Measurements from ENCODE around the gene CENPC.

The CENPC gene

GRCh38 chr4:67545199-67546003 lies at the start of gene CENPC:
Gene CENPC, minus strand, starts transcription at chr4:67545503. Its CDS starts 148 bp downstream, at chr4:67545355.
- Histone ChIP-seq H3K36me3 (ENCODE audit: control insufficient read depth, insufficient read depth, low read length) (peaks cover 25% of the 10 kb centered on the region), H3K27me3 (ENCODE audit: control insufficient read depth, insufficient read depth, low read length) (no peaks in the 10 kb centered on the region), H3K27ac (ENCODE audit: low read depth, low read length) (peak within 1 kb of the TSS; percentile 94), H3K9me3 (ENCODE audit: control insufficient read depth, insufficient read depth, low read length) (no peaks in the 10 kb centered on the region), H3K9ac (ENCODE audit: low read depth, low read length) (peak within 1 kb of the TSS; percentile 94), H3K4me3 (ENCODE audit: low read depth, low read length) (peak within 1 kb of the TSS; percentile 98), H3K4me1 (ENCODE audit: control insufficient read depth, insufficient read depth, low read length) (no peaks in the 10 kb centered on the region)

- H3K4me3 ChIP-seq (ENCODE audit: low read depth, low read length): no peak overlapping the region
- no peak overlapping the region for H3K27ac ChIP-seq (ENCODE audit: low read depth, low read length)
- no peak overlapping the region for H3K9ac ChIP-seq (ENCODE audit: low read depth, low read length)
- H3K27me3 ChIP-seq (ENCODE audit: control insufficient read depth, insufficient read depth, low read length): no peaks in the 10 kb centered on the region
- H3K4me1 ChIP-seq (ENCODE audit: control insufficient read depth, insufficient read depth, low read length): no peaks in the 10 kb centered on the region
- peaks cover 18% of the 10 kb centered on the region for H3K9me3 ChIP-seq (ENCODE audit: control insufficient read depth, insufficient read depth, low read length)
- H3K36me3 ChIP-seq (ENCODE audit: control insufficient read depth, insufficient read depth, low read length): no peaks in the 10 kb centered on the region
These were observed 48.5 kb upstream of the CENPC start for GRCh38 chr4:67593741-67594175.

GRCh38 chr4:67587156-67587555 lies 41.9 kb upstream of the CENPC start:
- Histone ChIP-seq H3K27me3 (ENCODE audit: control insufficient read depth, insufficient read depth, low read length) (no peaks in the 10 kb centered on the region), H3K9me3 (ENCODE audit: control insufficient read depth, insufficient read depth, low read length) (no peaks in the 10 kb centered on the region), H3K27ac (ENCODE audit: low read depth, low read length) (no peak overlapping the region), H3K4me1 (ENCODE audit: control insufficient read depth, insufficient read depth, low read length) (no peaks in the 10 kb centered on the region), H3K4me3 (ENCODE audit: low read depth, low read length) (no peak overlapping the region), H3K36me3 (ENCODE audit: control insufficient read depth, insufficient read depth, low read length) (no peaks in the 10 kb centered on the region), H3K9ac (ENCODE audit: low read depth, low read length) (no peak overlapping the region)

GRCh38 chr4:67584496-67584895 lies 39.2 kb upstream of the CENPC start:
- no peaks in the 10 kb centered on the region for H3K36me3 ChIP-seq (ENCODE audit: control insufficient read depth, insufficient read depth, low read length)
- no peaks in the 10 kb centered on the region for H3K4me1 ChIP-seq (ENCODE audit: control insufficient read depth, insufficient read depth, low read length)
- no peak overlapping the region for H3K27ac ChIP-seq (ENCODE audit: low read depth, low read length)

GRCh38 chr4:67581913-67582312 lies 36.6 kb upstream of the CENPC start:
- Histone ChIP-seq H3K9me3 (ENCODE audit: control insufficient read depth, insufficient read depth, low read length) (no peaks in the 10 kb centered on the region), H3K9ac (ENCODE audit: low read depth, low read length) (no peak overlapping the region), H3K4me3 (ENCODE audit: low read depth, low read length) (no peak overlapping the region), H3K27me3 (ENCODE audit: control insufficient read depth, insufficient read depth, low read length) (no peaks in the 10 kb centered on the region), H3K36me3 (ENCODE audit: control insufficient read depth, insufficient read depth, low read length) (no peaks in the 10 kb centered on the region), H3K4me1 (ENCODE audit: control insufficient read depth, insufficient read depth, low read length) (no peaks in the 10 kb centered on the region), H3K27ac (ENCODE audit: low read depth, low read length) (no peak overlapping the region)

More at GRCh38 chr4:67584496-67584895, 39.2 kb upstream of the CENPC start:
- H3K9ac ChIP-seq (ENCODE audit: low read depth, low read length): no peak overlapping the region
- H3K27me3 ChIP-seq (ENCODE audit: control insufficient read depth, insufficient read depth, low read length): no peaks in the 10 kb centered on the region
- no peak overlapping the region for H3K4me3 ChIP-seq (ENCODE audit: low read depth, low read length)
- H3K9me3 ChIP-seq (ENCODE audit: control insufficient read depth, insufficient read depth, low read length): no peaks in the 10 kb centered on the region

GRCh38 chr4:67581208-67581857 lies 36.0 kb upstream of the CENPC start:
- H3K9me3 ChIP-seq (ENCODE audit: control insufficient read depth, insufficient read depth, low read length): no peaks in the 10 kb centered on the region
- no peaks in the 10 kb centered on the region for H3K36me3 ChIP-seq (ENCODE audit: control insufficient read depth, insufficient read depth, low read length)
- H3K4me1 ChIP-seq (ENCODE audit: control insufficient read depth, insufficient read depth, low read length): no peaks in the 10 kb centered on the region
- no peak overlapping the region for H3K9ac ChIP-seq (ENCODE audit: low read depth, low read length)
- no peaks in the 10 kb centered on the region for H3K27me3 ChIP-seq (ENCODE audit: control insufficient read depth, insufficient read depth, low read length)
- no peak overlapping the region for H3K27ac ChIP-seq (ENCODE audit: low read depth, low read length)
- H3K4me3 ChIP-seq (ENCODE audit: low read depth, low read length): no peak overlapping the region

GRCh38 chr4:67580577-67580976 lies 35.3 kb upstream of the CENPC start:
- Histone ChIP-seq H3K27ac (ENCODE audit: low read depth, low read length) (no peak overlapping the region), H3K36me3 (ENCODE audit: control insufficient read depth, insufficient read depth, low read length) (no peaks in the 10 kb centered on the region), H3K27me3 (ENCODE audit: control insufficient read depth, insufficient read depth, low read length) (no peaks in the 10 kb centered on the region), H3K9ac (ENCODE audit: low read depth, low read length) (no peak overlapping the region), H3K4me3 (ENCODE audit: low read depth, low read length) (no peak overlapping the region), H3K9me3 (ENCODE audit: control insufficient read depth, insufficient read depth, low read length) (no peaks in the 10 kb centered on the region), H3K4me1 (ENCODE audit: control insufficient read depth, insufficient read depth, low read length) (peaks cover 2% of the 10 kb centered on the region; the same call in 1 of the 2 replicates)

GRCh38 chr4:67576538-67576937 lies 31.2 kb upstream of the CENPC start:
- Histone ChIP-seq H3K27ac (ENCODE audit: low read depth, low read length) (no peak overlapping the region), H3K27me3 (ENCODE audit: control insufficient read depth, insufficient read depth, low read length) (no peaks in the 10 kb centered on the region), H3K4me1 (ENCODE audit: control insufficient read depth, insufficient read depth, low read length) (peaks cover 9% of the 10 kb centered on the region; the same call in 1 of the 2 replicates), H3K36me3 (ENCODE audit: control insufficient read depth, insufficient read depth, low read length) (no peaks in the 10 kb centered on the region), H3K9me3 (ENCODE audit: control insufficient read depth, insufficient read depth, low read length) (no peaks in the 10 kb centered on the region), H3K9ac (ENCODE audit: low read depth, low read length) (no peak overlapping the region), H3K4me3 (ENCODE audit: low read depth, low read length) (no peak overlapping the region)

- Histone ChIP-seq H3K27me3 (ENCODE audit: control insufficient read depth, insufficient read depth, low read length) (no peaks in the 10 kb centered on the region), H3K9me3 (ENCODE audit: control insufficient read depth, insufficient read depth, low read length) (no peaks in the 10 kb centered on the region), H3K27ac (ENCODE audit: low read depth, low read length) (no peak overlapping the region), H3K36me3 (ENCODE audit: control insufficient read depth, insufficient read depth, low read length) (no peaks in the 10 kb centered on the region), H3K4me1 (ENCODE audit: control insufficient read depth, insufficient read depth, low read length) (peaks cover 9% of the 10 kb centered on the region; the same call in 1 of the 2 replicates), H3K4me3 (ENCODE audit: low read depth, low read length) (no peak overlapping the region), H3K9ac (ENCODE audit: low read depth, low read length) (no peak overlapping the region)
These were observed 30.8 kb upstream of the CENPC start for GRCh38 chr4:67576059-67576466.

GRCh38 chr4:67575232-67576058 lies 30.1 kb upstream of the CENPC start:
- no peak overlapping the region for H3K9ac ChIP-seq (ENCODE audit: low read depth, low read length)
- H3K27ac ChIP-seq (ENCODE audit: low read depth, low read length): no peak overlapping the region
- no peaks in the 10 kb centered on the region for H3K27me3 ChIP-seq (ENCODE audit: control insufficient read depth, insufficient read depth, low read length)
- no peaks in the 10 kb centered on the region for H3K9me3 ChIP-seq (ENCODE audit: control insufficient read depth, insufficient read depth, low read length)
- H3K4me1 ChIP-seq (ENCODE audit: control insufficient read depth, insufficient read depth, low read length): peaks cover 9% of the 10 kb centered on the region; the same call in 1 of the 2 replicates
- H3K4me3 ChIP-seq (ENCODE audit: low read depth, low read length): no peak overlapping the region
- no peaks in the 10 kb centered on the region for H3K36me3 ChIP-seq (ENCODE audit: control insufficient read depth, insufficient read depth, low read length)

Data from HUES48 (cell line).